ENCODE results near the gene RAB19.
A peak's percentile ranks its signal among the peaks of the same experiment; 100 is the strongest.

The RAB19 gene

GRCh38 chr7:140463111-140463510 is 59.3 kb downstream of the RAB19 start:
- ChIA-PET CTCF (interaction anchor here (0.7 to 2.0 kb wide), 2 partner anchors 13 to 29 kb away, joined by 3 to 7 read pairs; no protein-coding TSS in a partner anchor), POLR2A (interaction anchor here (0.6 kb wide), 1 partner anchor 66 kb away, joined by 5 read pairs; no protein-coding TSS in a partner anchor)
- H3K4me1 ChIP-seq (ENCODE audit: control insufficient read depth, insufficient read depth, low read length): no peaks in the 10 kb centered on the region
- H3K27ac ChIP-seq (ENCODE audit: extremely low read depth, low read depth, low read length): no peak overlapping the region
- peaks cover 8 to 82% of the 10 kb centered on the region in 2 experiments; a peak in 2 of 3 replicates for H3K36me3 ChIP-seq (ENCODE audit: control insufficient read depth in 2 of 2, insufficient read depth in 1 of 2, low read length in 2 of 2)
- no peak overlapping the region for H3K4me3 ChIP-seq (ENCODE audit: low read depth, low read length)
- no peaks in the 10 kb centered on the region for H3K9me3 ChIP-seq (ENCODE audit: control insufficient read depth, insufficient read depth, low read depth, low read length)
- no peak for TF ChIP-seq ZNF416 (tag by site-specific recombination; IDR thresholded peaks at IDR 0.05)
- no peak for TF ChIP-seq ZNF292 (tag by site-specific recombination; IDR thresholded peaks at IDR 0.05; ENCODE audit: borderline replicate concordance, low read depth)
- no peak for TF ChIP-seq ZNF157 (tag by site-specific recombination; IDR thresholded peaks at IDR 0.05)
- TF ChIP-seq ZNF48 (tag by site-specific recombination; IDR thresholded peaks at IDR 0.05): no peak
- no peak for TF ChIP-seq ZNF184 (tag by site-specific recombination; IDR thresholded peaks at IDR 0.05)
- no peak for TF ChIP-seq MEIS1 (CRISPR knock-in tag; IDR thresholded peaks at IDR 0.05; ENCODE audit: borderline replicate concordance)
- TF ChIP-seq ZNF707 (tag by site-specific recombination; IDR thresholded peaks at IDR 0.05): no peak
- no peak for TF ChIP-seq HOXD13 (CRISPR knock-in tag; IDR thresholded peaks at IDR 0.05; ENCODE audit: borderline replicate concordance)
- TF ChIP-seq ZNF211 (tag by site-specific recombination; IDR thresholded peaks at IDR 0.05; ENCODE audit: low read depth): no peak
- TF ChIP-seq MZF1 (tag by site-specific recombination; IDR thresholded peaks at IDR 0.05; ENCODE audit: borderline replicate concordance): no peak
- no peak for TF ChIP-seq ZNF37A (tag by site-specific recombination; IDR thresholded peaks at IDR 0.05)
- TF ChIP-seq BCL11A (tag by site-specific recombination; IDR thresholded peaks at IDR 0.05; ENCODE audit: low read depth): no peak
- no peak for TF ChIP-seq ZNF701 (tag by site-specific recombination; IDR thresholded peaks at IDR 0.05)
- TF ChIP-seq ZNF626 (tag by site-specific recombination; IDR thresholded peaks at IDR 0.05): no peak

DNA sequence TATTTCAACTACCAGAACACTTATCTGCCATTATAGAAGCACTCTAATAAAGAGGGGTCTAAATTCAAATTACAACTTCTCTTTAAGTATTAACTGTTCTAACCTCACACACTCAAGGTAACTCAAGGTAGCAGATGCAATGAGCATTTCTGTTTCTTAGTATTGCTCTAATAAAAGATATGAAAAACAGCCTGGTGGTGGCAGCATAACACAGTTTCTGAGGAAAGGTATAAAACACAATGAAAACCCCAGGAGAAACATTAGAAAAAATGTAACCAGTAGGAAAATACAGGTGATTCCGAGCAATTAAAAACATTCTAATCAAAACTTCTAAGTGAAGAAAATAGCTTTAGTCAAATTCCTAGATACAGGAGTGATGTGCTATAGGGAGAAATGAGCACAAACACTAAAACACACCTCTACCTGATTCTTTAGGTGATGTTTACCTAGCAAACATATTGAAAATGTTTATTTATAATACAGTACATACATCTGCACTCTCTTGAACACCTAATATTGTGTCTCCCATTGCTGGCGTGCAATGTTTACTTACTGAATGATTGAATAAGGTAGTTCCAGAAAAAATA is 72.0 kb downstream of the RAB19 start:
- POLR2A ChIA-PET: interaction anchor here (0.6 kb wide), 1 partner anchor 75 kb away, joined by 4 read pairs; no protein-coding TSS in a partner anchor
- H3K36me3 ChIP-seq (ENCODE audit: control insufficient read depth in 2 of 2, insufficient read depth in 1 of 2, low read length in 2 of 2): peaks cover 0 to 7% of the 10 kb centered on the region in 2 experiments; a peak in 2 of 3 replicates
- H3K4me3 ChIP-seq (ENCODE audit: low read depth, low read length): no peak overlapping the region
- no peaks in the 10 kb centered on the region for H3K9me3 ChIP-seq (ENCODE audit: control insufficient read depth, insufficient read depth, low read depth, low read length)
- H3K27ac ChIP-seq (ENCODE audit: extremely low read depth, low read depth, low read length): no peak overlapping the region
- CTCF ChIA-PET: interaction anchor here (0.6 to 4.6 kb wide), 17 partner anchors 12 to 236 kb away, joined by 3 to 40 read pairs (median 4); no protein-coding TSS in a partner anchor
- peaks cover 3% of the 10 kb centered on the region; the same call in 1 of the 2 replicates for H3K4me1 ChIP-seq (ENCODE audit: control insufficient read depth, insufficient read depth, low read length)
- 0 out of 2 replicates have a peak, but pooled peaks have one; percentile 28 for TF ChIP-seq ZNF660 (tag by site-specific recombination; IDR thresholded peaks at IDR 0.05)
- no peak for TF ChIP-seq ZFHX2 (tag by site-specific recombination; conservative IDR thresholded peaks at IDR 0.05)
- no peak for TF ChIP-seq ZNF610 (tag by site-specific recombination; IDR thresholded peaks at IDR 0.05; ENCODE audit: borderline replicate concordance)
- TF ChIP-seq ZNF791 (tag by site-specific recombination; IDR thresholded peaks at IDR 0.05): no peak
- TF ChIP-seq, protein P1, sequence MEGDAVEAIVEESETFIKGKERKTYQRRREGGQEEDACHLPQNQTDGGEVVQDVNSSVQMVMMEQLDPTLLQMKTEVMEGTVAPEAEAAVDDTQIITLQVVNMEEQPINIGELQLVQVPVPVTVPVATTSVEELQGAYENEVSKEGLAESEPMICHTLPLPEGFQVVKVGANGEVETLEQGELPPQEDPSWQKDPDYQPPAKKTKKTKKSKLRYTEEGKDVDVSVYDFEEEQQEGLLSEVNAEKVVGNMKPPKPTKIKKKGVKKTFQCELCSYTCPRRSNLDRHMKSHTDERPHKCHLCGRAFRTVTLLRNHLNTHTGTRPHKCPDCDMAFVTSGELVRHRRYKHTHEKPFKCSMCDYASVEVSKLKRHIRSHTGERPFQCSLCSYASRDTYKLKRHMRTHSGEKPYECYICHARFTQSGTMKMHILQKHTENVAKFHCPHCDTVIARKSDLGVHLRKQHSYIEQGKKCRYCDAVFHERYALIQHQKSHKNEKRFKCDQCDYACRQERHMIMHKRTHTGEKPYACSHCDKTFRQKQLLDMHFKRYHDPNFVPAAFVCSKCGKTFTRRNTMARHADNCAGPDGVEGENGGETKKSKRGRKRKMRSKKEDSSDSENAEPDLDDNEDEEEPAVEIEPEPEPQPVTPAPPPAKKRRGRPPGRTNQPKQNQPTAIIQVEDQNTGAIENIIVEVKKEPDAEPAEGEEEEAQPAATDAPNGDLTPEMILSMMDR (tag by site-specific recombination; IDR thresholded peaks at IDR 0.05): 0 out of 2 replicates have a peak, but pooled peaks have one; percentile 19
- peak; percentile 73 for TF ChIP-seq ZNF654 (tag by site-specific recombination; IDR thresholded peaks at IDR 0.05; ENCODE audit: low read depth)
- TF ChIP-seq YY2 (tag by site-specific recombination; IDR thresholded peaks at IDR 0.05): no peak
- TF ChIP-seq ZNF2 (tag by site-specific recombination; IDR thresholded peaks at IDR 0.05): 0 out of 2 replicates have a peak, but pooled peaks have one; percentile 41
- peak; percentile 64 for TF ChIP-seq ZEB2 (tag by site-specific recombination; IDR thresholded peaks at IDR 0.05)
- TF ChIP-seq ZNF10 (tag by site-specific recombination; IDR thresholded peaks at IDR 0.05): no peak
- no peak for TF ChIP-seq ZNF530 (tag by site-specific recombination; IDR thresholded peaks at IDR 0.05; ENCODE audit: low read depth)

Data from HEK293 (cell line).